Ascending aorta (tissue), 2 donors: ENCODE data around the gene LLGL2. TPM values are rescaled to one million over a fixed set of nuclear protein-coding genes. Genes with fewer than 3 reads are reported as not detected.

ENCODE experiments used
- DNase-seq, 2 donors: peaks; one replicate each; pipeline ENCODE4 v3.0.0-alpha.2; 2019; ENCODE audit warnings: low spot score in 2 of 2
- H3K27ac ChIP-seq, 2 donors: fragments of 200-600 bp; sonication (generic); one replicate each; pipeline ENCODE4 v1.5.1; 2016 to 2017; ENCODE audit warnings: mild to moderate bottlenecking in 1 of 2
- H3K27me3 ChIP-seq: fragments of 200-600 bp; sonication (generic); one replicate; pipeline ENCODE4 v1.5.1; 2017
- H3K36me3 ChIP-seq, 2 donors: fragments of 200-600 bp; sonication (generic); one replicate each; pipeline ENCODE4 v1.5.1; 2016
- H3K4me1 ChIP-seq, 2 donors: fragments of 200-600 bp; sonication (generic); one replicate each; pipeline ENCODE4 v1.5.1; 2016 to 2017; ENCODE audit warnings: mild to moderate bottlenecking in 1 of 2
- H3K4me3 ChIP-seq, 2 donors: fragments of 200-600 bp; sonication (generic); one replicate each; pipeline ENCODE4 v1.5.1; 2016 to 2017; ENCODE audit warnings: mild to moderate bottlenecking in 1 of 2
- H3K9me3 ChIP-seq, 2 donors: fragments of 200-600 bp; sonication (generic); one replicate each; pipeline ENCODE4 v1.5.1; 2016
- intact Hi-C: fragments of 100-400 bp; cut with DNase I; formaldehyde crosslinking; loops from one replicate; pipeline ENCODE4 v1.15.1; 2023
- total RNA-seq: library from RNA; depleted of rRNA; stranded (reverse); fragments of >200 nt; gene quantifications from one replicate; pipeline ENCODE4 v1.1.0, GENCODE V29; 2016
- TF ChIP-seq, protein P1 (sequence below), 3 experiments: fragments of 200-600 bp in 2 of 3; fragments of 450-650 bp in 1 of 3; sonication (generic) in 2 of 3; IDR thresholded peaks; one replicate each; pipeline ENCODE4 v1.5.1; 2016 to 2019; ENCODE audit warnings: antibody characterized with exemption in 3 of 3, mild to moderate bottlenecking in 1 of 3, moderate library complexity in 1 of 3

Gene LLGL2
- total RNA-seq, 1 donor from 2014 or later: 41.8 TPM

DNA sequence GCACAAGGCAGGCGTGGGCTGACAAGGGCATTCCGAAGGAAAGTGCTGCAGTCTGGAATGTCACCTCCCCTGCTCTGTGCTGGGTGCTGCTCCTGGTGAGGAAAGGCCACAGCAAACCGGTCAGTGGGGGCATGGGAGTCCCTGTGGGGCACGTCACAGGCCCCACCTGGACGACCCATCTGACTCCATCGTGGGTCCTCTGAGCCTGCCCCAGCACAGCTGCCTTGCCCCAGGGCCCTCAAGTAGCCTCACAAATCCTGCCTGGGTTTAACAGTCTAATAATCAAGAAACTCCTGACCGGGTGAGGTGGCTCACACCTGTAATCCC, 59.3 kb downstream of the LLGL2 start:
- intact Hi-C loops: no loop called here
- no peaks in the 10 kb centered on the region for H3K9me3 ChIP-seq
- DNase-seq: no peak
- H3K27ac ChIP-seq: no peak overlapping the region
- H3K36me3 ChIP-seq: no peaks in the 10 kb centered on the region
- no peaks in the 10 kb centered on the region for H3K4me1 ChIP-seq
- no peak overlapping the region for H3K4me3 ChIP-seq
- no peaks in the 10 kb centered on the region for H3K27me3 ChIP-seq
- TF ChIP-seq, protein P1, sequence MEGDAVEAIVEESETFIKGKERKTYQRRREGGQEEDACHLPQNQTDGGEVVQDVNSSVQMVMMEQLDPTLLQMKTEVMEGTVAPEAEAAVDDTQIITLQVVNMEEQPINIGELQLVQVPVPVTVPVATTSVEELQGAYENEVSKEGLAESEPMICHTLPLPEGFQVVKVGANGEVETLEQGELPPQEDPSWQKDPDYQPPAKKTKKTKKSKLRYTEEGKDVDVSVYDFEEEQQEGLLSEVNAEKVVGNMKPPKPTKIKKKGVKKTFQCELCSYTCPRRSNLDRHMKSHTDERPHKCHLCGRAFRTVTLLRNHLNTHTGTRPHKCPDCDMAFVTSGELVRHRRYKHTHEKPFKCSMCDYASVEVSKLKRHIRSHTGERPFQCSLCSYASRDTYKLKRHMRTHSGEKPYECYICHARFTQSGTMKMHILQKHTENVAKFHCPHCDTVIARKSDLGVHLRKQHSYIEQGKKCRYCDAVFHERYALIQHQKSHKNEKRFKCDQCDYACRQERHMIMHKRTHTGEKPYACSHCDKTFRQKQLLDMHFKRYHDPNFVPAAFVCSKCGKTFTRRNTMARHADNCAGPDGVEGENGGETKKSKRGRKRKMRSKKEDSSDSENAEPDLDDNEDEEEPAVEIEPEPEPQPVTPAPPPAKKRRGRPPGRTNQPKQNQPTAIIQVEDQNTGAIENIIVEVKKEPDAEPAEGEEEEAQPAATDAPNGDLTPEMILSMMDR (IDR thresholded peaks at IDR 0.05): no peak

- Histone ChIP-seq H3K27ac (peak within 1 kb of the TSS; percentile 86 to 87), H3K9me3 (no peaks in the 10 kb centered on the region), H3K27me3 (no peaks in the 10 kb centered on the region), H3K4me3 (peak within 1 kb of the TSS; percentile 71 to 79), H3K36me3 (no peaks in the 10 kb centered on the region), H3K4me1 (no peaks in the 10 kb centered on the region)
- TF ChIP-seq, protein P1 (IDR thresholded peaks at IDR 0.05): peak; percentile 21 to 50 (median 34)
- peak in 1 of 2 donors; percentile 79 for DNase-seq
- intact Hi-C loops: no loop called here
Measured at GRCh38 chr17:75587675-75588595, 62.4 kb downstream of the LLGL2 start, which contains the start of gene MYO15B. MYO15B (plus strand) TSS chr17:75587800; CDS start chr17:75588058, 258 bp downstream.

- TF ChIP-seq, protein P1 (IDR thresholded peaks at IDR 0.05): no peak
- DNase-seq: peak in 1 of 2 donors; percentile 76
- Histone ChIP-seq H3K36me3 (no peaks in the 10 kb centered on the region), H3K4me1 (no peaks in the 10 kb centered on the region), H3K27me3 (no peaks in the 10 kb centered on the region), H3K27ac (peak overlapping the region; percentile 86 to 87), H3K4me3 (peak overlapping the region; percentile 71 to 79), H3K9me3 (no peaks in the 10 kb centered on the region)
- intact Hi-C loops: loop anchor here (1.0 kb wide), 2 partner anchors 63 to 162 kb away; partner anchors contain the start of gene LLGL2
Measured at GRCh38 chr17:75588596-75589011, 63.1 kb downstream of the LLGL2 start.

- H3K27ac ChIP-seq: peak overlapping the region; percentile 86 to 87
Measured at GRCh38 chr17:75589012-75589918, 63.8 kb downstream of the LLGL2 start.

GRCh38 chr17:75589919-75590303, 64.4 kb downstream of the LLGL2 start:
- Histone ChIP-seq H3K4me3 (peak overlapping the region; percentile 71 to 79), H3K9me3 (no peaks in the 10 kb centered on the region), H3K27me3 (no peaks in the 10 kb centered on the region), H3K36me3 (no peaks in the 10 kb centered on the region), H3K4me1 (no peaks in the 10 kb centered on the region), H3K27ac (peak overlapping the region; percentile 86 to 87)
- intact Hi-C loops: loop anchor here (1.0 kb wide), 2 partner anchors 65 to 164 kb away; partner anchors contain the start of gene LLGL2
- DNase-seq: no peak
- TF ChIP-seq, protein P1 (IDR thresholded peaks at IDR 0.05): no peak

More at GRCh38 chr17:75589012-75589918, 63.8 kb downstream of the LLGL2 start:
- DNase-seq: peak; percentile 54 to 93
- Histone ChIP-seq H3K9me3 (no peaks in the 10 kb centered on the region), H3K36me3 (no peaks in the 10 kb centered on the region), H3K4me3 (peak overlapping the region; percentile 71 to 79), H3K27me3 (no peaks in the 10 kb centered on the region), H3K4me1 (no peaks in the 10 kb centered on the region)
- intact Hi-C loops: loop anchor here (1.0 kb wide), 2 partner anchors 64 to 163 kb away; partner anchors contain the start of gene LLGL2
- TF ChIP-seq, protein P1 (IDR thresholded peaks at IDR 0.05): peak; percentile 46 to 97 (median 53)
